Kasumi-1 (cell line): ENCODE measurements around the gene GSTM1.

ENCODE experiments used
- DNase-seq, 2 experiments: peaks; one replicate each; lab custom pipeline; 2025; lab: John Stamatoyannopoulos, UW

Gene GSTM1

GRCh38 chr1:109728870-109729269, 41.3 kb downstream of the GSTM1 start:
- DNase-seq: no peak

- no peak for DNase-seq
Measured at GRCh38 chr1:109730666-109731065, 43.0 kb downstream of the GSTM1 start.

- DNase-seq: no peak
Measured at GRCh38 chr1:109732390-109732881, 44.8 kb downstream of the GSTM1 start.

GRCh38 chr1:109733236-109733870, 45.7 kb downstream of the GSTM1 start:
- DNase-seq: no peak

- DNase-seq: peak; percentile 73 to 77
Measured at GRCh38 chr1:109739738-109740614, 52.4 kb downstream of the GSTM1 start.

GRCh38 chr1:109740615-109741373, 53.2 kb downstream of the GSTM1 start, which contains the start of gene GSTM3:
GSTM3 (minus strand) TSS chr1:109741038; CDS start chr1:109740287, 751 bp downstream.
- DNase-seq: peak; percentile 35 to 55
